Measurements from ENCODE around the gene TMC7. TPM values are rescaled to one million over a fixed set of nuclear protein-coding genes. Genes with fewer than 3 reads are reported as not detected.

The TMC7 gene
- polyA plus RNA-seq, 1 of the 3 experiments (the other 2 are of a cell fraction): 0.66 TPM

DNA sequence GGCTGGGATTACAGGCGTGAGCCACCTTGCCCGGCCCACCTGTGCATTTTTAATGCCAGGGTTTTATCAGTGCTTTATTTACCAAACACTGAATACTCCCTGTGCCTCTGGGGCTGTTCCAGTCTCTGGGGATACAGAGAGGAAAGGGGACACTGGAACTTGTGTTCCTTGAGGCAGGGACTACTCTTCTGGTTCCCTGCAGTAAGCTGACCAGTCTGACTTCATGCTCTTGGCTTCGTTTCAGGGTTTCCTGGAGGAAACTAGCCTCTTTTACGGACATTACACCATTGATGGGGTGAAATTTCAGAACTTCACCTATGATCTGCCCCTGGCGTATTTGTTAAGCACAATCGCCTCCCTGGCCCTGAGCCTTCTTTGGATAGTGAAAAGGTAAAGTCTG, 46.2 kb downstream of the TMC7 start:
- Histone ChIP-seq H3F3A (replicated peaks; ENCODE audit: insufficient read depth) (no peaks in the 10 kb centered on the region), H3K9me2 (no peaks in the 10 kb centered on the region), H3K4me3 (ENCODE audit: low read depth in 2 of 2, low read length in 1 of 2) (no peak overlapping the region), H3K36me3 (replicated peaks in 1 of 2; ENCODE audit: control insufficient read depth in 1 of 2, insufficient read depth in 2 of 2, low read length in 1 of 2) (no peaks in the 10 kb centered on the region), H3K4me1 (ENCODE audit: control insufficient read depth in 1 of 2, insufficient read depth in 2 of 2, low read depth in 1 of 2, low read length in 1 of 2) (no peaks in the 10 kb centered on the region), H3K27ac (ENCODE audit: low read depth in 2 of 2, low read length in 1 of 2) (no peak overlapping the region), H2AFZ (ENCODE audit: low read depth) (no peak overlapping the region), H3K79me2 (ENCODE audit: insufficient read depth) (no peaks in the 10 kb centered on the region), H3K9ac (no peak overlapping the region), H4K20me1 (ENCODE audit: insufficient read depth) (no peaks in the 10 kb centered on the region), H3K4me2 (no peak overlapping the region), H3K9me3 (no peaks in the 10 kb centered on the region), H3K27me3 (ENCODE audit: insufficient read depth) (no peaks in the 10 kb centered on the region)
- ChIA-PET POLR2A (no interaction called here), CTCF (interaction anchor here (1.3 kb wide), 1 partner anchor 46 kb away, joined by 3 read pairs; the partner anchor contains the start of gene TMC7)
- no peak for DNase-seq
- 90% methylated on average over 6 of the region's 6 CpGs for WGBS (ENCODE audit: low lambda C conversion rate)
- no peak for TF ChIP-seq MEF2A (IDR thresholded peaks at IDR 0.05; ENCODE audit: borderline replicate concordance, low read depth)
- no peak for TF ChIP-seq SMC3 (IDR thresholded peaks at IDR 0.05; ENCODE audit: low read depth, low read length)
- TF ChIP-seq RFX5 (IDR thresholded peaks at IDR 0.05; ENCODE audit: low read length): no peak
- TF ChIP-seq MXI1 (IDR thresholded peaks at IDR 0.05; ENCODE audit: low read depth, low read length): no peak
- no peak for TF ChIP-seq GABPA (IDR thresholded peaks at IDR 0.05; ENCODE audit: low read depth)
- TF ChIP-seq, protein P1, sequence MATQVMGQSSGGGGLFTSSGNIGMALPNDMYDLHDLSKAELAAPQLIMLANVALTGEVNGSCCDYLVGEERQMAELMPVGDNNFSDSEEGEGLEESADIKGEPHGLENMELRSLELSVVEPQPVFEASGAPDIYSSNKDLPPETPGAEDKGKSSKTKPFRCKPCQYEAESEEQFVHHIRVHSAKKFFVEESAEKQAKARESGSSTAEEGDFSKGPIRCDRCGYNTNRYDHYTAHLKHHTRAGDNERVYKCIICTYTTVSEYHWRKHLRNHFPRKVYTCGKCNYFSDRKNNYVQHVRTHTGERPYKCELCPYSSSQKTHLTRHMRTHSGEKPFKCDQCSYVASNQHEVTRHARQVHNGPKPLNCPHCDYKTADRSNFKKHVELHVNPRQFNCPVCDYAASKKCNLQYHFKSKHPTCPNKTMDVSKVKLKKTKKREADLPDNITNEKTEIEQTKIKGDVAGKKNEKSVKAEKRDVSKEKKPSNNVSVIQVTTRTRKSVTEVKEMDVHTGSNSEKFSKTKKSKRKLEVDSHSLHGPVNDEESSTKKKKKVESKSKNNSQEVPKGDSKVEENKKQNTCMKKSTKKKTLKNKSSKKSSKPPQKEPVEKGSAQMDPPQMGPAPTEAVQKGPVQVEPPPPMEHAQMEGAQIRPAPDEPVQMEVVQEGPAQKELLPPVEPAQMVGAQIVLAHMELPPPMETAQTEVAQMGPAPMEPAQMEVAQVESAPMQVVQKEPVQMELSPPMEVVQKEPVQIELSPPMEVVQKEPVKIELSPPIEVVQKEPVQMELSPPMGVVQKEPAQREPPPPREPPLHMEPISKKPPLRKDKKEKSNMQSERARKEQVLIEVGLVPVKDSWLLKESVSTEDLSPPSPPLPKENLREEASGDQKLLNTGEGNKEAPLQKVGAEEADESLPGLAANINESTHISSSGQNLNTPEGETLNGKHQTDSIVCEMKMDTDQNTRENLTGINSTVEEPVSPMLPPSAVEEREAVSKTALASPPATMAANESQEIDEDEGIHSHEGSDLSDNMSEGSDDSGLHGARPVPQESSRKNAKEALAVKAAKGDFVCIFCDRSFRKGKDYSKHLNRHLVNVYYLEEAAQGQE (IDR thresholded peaks at IDR 0.05; ENCODE audit: low read depth, low read length): no peak
- no peak for TF ChIP-seq RXRA (IDR thresholded peaks at IDR 0.05; ENCODE audit: borderline replicate concordance, low read depth)

DNA sequence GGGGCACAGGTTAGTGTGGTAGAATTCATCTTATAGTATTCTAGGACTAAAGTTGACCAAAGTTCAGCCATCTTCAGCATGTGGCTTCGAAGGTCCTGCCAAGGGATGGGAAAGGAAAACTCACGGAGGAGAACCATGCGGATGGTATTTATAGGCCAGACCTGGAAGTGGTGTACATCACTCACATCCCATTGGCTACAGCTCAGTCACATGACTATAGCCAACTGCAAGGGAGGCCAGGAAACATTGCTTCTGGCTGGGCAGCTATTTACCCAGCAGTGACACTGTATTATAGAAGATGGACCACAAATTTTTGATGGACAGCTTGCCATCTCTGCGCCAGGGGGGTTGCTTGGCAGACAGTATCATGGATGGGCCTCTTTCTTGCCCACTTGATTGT, 48.0 kb downstream of the TMC7 start:
- TF ChIP-seq TCF12 (IDR thresholded peaks at IDR 0.05): no peak
- TF ChIP-seq MEF2A (IDR thresholded peaks at IDR 0.05; ENCODE audit: borderline replicate concordance, low read depth): no peak
- TF ChIP-seq TAF1 (IDR thresholded peaks at IDR 0.05; ENCODE audit: borderline replicate concordance, low read depth, low read length): no peak
- TF ChIP-seq GATA2 (CRISPR knock-in tag; IDR thresholded peaks at IDR 0.05): no peak
- TF ChIP-seq TEAD4 (IDR thresholded peaks at IDR 0.05; ENCODE audit: borderline replicate concordance, insufficient read depth): no peak
- TF ChIP-seq, protein P2, sequence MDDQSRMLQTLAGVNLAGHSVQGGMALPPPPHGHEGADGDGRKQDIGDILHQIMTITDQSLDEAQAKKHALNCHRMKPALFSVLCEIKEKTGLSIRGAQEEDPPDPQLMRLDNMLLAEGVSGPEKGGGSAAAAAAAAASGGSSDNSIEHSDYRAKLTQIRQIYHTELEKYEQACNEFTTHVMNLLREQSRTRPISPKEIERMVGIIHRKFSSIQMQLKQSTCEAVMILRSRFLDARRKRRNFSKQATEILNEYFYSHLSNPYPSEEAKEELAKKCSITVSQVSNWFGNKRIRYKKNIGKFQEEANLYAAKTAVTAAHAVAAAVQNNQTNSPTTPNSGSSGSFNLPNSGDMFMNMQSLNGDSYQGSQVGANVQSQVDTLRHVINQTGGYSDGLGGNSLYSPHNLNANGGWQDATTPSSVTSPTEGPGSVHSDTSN (IDR thresholded peaks at IDR 0.05): no peak
- TF ChIP-seq POLR2AphosphoS5 (IDR thresholded peaks at IDR 0.05; ENCODE audit: low read depth, low read length): no peak
- no peak for TF ChIP-seq YY1 (IDR thresholded peaks at IDR 0.05; ENCODE audit: low read depth)
- TF ChIP-seq, protein P3, sequence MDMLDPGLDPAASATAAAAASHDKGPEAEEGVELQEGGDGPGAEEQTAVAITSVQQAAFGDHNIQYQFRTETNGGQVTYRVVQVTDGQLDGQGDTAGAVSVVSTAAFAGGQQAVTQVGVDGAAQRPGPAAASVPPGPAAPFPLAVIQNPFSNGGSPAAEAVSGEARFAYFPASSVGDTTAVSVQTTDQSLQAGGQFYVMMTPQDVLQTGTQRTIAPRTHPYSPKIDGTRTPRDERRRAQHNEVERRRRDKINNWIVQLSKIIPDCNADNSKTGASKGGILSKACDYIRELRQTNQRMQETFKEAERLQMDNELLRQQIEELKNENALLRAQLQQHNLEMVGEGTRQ (IDR thresholded peaks at IDR 0.05; ENCODE audit: borderline replicate concordance, low read depth, low read length): no peak
- TF ChIP-seq, protein P1 (IDR thresholded peaks at IDR 0.05; ENCODE audit: low read depth, low read length): no peak
- no peak for TF ChIP-seq FOSL2 (IDR thresholded peaks at IDR 0.05; ENCODE audit: borderline replicate concordance, low read depth)
- no peak overlapping the region for H2AFZ ChIP-seq (ENCODE audit: low read depth)
- H4K20me1 ChIP-seq (ENCODE audit: insufficient read depth): no peaks in the 10 kb centered on the region
- H3K4me1 ChIP-seq (ENCODE audit: control insufficient read depth in 1 of 2, insufficient read depth in 2 of 2, low read depth in 1 of 2, low read length in 1 of 2): no peaks in the 10 kb centered on the region
- H3K9me3 ChIP-seq: no peaks in the 10 kb centered on the region
- DNase-seq: no peak
- no peaks in the 10 kb centered on the region for H3K27me3 ChIP-seq (ENCODE audit: insufficient read depth)
- CTCF ChIA-PET: interaction anchor here (1.3 kb wide), 1 partner anchor 54 kb away, joined by 3 read pairs; no protein-coding TSS in a partner anchor
- H3K9me2 ChIP-seq: no peaks in the 10 kb centered on the region
- POLR2A ChIA-PET: no interaction called here
- WGBS (ENCODE audit: low lambda C conversion rate): 63% methylated on average over 3 of the region's 4 CpGs
- H3K4me2 ChIP-seq: no peak overlapping the region
- H3K9ac ChIP-seq: no peak overlapping the region
- no peaks in the 10 kb centered on the region for H3K36me3 ChIP-seq (replicated peaks in 1 of 2; ENCODE audit: control insufficient read depth in 1 of 2, insufficient read depth in 2 of 2, low read length in 1 of 2)
- H3K27ac ChIP-seq (ENCODE audit: low read depth in 2 of 2, low read length in 1 of 2): no peak overlapping the region
- H3F3A ChIP-seq (replicated peaks; ENCODE audit: insufficient read depth): no peaks in the 10 kb centered on the region
- no peaks in the 10 kb centered on the region for H3K79me2 ChIP-seq (ENCODE audit: insufficient read depth)
- no peak overlapping the region for H3K4me3 ChIP-seq (ENCODE audit: low read depth in 2 of 2, low read length in 1 of 2)

All from SK-N-SH (cell line).